ENCODE results near the gene DCP1B.

DCP1B gene

DNA sequence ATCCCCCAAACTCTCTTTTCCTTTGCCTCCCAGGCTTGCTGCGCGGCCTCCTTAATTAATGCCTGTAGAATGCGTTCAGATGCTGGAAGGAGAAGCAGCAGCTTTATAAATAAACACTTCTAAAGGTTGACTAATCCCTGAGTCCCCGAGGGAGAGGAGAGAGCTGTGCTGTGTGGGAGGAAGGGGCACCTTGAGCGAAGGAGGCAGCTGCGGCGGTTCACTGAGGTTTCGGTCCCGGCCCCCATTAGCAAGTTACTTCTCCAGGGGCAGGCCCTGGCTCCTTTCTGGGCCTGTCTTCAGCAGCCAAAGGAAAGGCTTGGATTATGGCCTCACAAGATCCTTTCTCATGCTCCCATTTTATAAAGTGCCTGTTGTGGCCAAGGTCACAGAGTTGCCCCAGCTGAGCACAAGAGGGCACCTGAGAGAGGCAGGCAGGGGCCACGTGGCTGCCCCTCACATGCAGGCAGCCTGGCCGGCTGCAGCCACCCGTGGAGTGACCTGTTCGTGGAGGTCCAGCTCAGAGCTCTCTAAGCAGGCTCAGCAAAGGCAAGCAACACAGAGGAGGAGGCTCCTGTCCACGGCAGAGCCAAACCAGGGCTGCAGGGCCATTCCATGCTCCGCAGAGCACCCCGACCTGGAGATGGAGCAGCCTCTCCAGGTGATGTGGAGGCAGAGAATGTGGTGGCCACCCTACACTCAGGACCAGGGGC lies 70.8 kb downstream of the DCP1B start:
- DNase-seq, result no peak

DNA sequence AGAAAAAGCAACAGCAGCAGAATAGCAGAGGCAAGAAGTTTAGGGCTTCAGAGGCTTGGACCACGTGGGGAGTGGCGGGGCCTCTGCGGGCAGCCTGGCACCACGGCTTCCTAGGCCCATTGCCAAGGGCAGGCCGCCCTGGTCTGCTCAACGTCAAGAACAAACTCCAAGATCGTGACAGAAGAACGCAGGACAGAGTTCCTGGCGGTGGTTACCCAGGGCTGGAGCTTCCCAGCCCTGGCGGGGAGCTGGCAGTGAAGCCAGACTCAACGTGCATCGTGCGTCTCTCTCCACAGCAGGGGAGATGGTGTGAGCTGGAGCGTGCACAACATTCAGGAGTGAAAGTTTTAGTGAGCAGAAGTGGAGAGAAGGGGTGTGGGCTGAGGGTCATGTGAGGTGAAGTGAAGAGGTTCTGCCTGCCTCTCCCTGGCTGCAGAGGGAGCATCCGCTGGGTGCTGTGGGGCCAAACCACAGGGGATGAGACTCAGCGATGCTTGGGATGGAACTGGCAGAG lies 71.9 kb downstream of the DCP1B start:
- no peak for DNase-seq

DNA sequence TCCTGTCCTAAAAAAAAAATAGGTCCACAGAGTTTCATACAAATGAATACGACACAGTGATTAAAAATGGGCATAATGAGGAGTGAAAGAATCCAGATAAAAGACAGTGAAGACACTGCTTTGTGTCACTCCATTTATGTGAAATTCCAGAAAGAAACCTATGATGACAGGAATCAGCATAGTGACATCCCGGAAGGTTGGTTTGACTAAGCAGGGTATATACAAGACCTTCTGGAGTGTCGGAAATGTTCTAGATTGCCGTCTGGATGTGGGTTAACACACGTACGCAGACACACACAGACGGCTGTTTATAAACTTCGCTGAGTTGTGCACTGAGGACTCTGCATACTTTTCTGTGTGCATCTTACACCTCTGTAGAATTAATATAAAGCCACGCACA lies 72.6 kb downstream of the DCP1B start:
- DNase-seq, result no peak

GRCh38 chr12:1930803-1931597 lies 73.3 kb downstream of the DCP1B start:
- no peak for DNase-seq

DNA sequence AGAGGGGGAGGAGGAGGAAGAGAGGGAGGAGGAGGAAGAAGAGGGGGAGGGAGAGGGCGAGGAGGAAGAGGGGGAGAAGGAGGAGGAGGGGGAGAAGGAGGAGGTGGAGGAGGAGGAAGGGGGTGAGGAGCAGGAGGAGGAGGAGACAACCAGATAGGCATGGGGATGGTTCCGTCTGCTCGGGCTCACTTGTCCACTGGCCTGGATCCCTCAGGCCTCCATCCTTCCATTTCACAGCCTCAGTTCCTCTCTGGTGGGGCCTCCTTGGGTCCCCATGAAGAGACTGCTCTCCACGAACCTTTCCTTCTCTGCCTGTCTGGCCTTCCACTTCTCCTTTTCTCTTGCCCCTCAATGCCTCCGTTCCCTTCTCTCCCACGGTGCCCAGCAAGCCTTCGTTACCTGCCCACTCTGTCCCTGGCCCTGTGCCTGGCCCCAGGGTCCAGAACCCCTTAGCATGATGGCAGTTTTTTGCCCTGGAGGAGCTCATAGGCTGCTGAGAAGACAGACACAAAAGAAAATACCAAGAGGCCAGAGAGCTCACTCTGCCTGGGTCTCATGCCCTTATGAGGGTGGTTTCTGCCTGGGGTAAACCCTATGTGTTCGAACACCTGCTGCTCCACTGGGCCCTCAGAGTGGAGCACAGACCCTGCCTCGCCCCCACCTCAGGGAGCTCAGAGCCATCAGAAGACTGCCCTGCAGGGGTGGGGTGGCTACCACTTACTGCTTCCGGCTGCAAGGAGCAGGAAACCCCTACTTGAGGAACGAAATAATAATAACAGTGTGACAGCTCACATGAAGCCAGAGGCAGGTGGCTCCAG lies 74.1 kb downstream of the DCP1B start:
- DNase-seq, result no peak

DNA sequence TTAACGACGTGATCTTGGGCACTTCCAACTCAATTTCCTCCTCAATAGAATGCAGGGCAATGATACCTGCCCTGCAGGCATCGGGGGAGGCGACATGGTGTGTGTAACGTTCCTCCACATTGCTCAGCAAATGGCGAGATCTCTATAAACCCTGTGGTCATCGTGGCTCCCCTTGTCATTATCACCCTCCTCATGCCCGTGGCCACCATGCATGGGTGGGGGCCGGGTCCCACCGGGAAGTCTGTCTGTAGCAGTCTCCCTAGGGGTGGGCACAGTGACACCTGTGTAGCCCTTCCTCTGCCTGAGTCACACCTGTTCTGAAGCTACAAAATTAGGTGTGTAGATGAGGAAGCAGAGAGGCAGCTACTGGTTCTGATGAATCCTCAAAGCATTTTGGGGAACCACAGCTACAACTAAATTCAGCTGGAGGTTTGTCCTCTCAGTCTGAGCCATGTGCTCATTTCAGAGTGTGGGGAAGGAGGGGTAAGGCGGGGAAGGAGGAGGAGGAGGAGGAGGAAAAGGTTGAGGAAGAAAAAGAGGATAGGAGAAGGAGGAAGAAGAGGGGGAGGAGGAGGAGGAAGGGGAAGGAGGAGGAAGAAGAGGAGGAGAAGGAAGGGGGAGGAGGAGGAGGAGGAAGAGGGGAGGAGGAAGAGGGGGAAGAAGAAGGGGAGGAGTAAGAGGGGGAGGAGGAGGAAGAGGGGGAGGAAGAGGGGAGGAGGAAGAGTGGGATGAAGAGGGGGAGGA lies 74.8 kb downstream of the DCP1B start:
- no peak for DNase-seq

DNA sequence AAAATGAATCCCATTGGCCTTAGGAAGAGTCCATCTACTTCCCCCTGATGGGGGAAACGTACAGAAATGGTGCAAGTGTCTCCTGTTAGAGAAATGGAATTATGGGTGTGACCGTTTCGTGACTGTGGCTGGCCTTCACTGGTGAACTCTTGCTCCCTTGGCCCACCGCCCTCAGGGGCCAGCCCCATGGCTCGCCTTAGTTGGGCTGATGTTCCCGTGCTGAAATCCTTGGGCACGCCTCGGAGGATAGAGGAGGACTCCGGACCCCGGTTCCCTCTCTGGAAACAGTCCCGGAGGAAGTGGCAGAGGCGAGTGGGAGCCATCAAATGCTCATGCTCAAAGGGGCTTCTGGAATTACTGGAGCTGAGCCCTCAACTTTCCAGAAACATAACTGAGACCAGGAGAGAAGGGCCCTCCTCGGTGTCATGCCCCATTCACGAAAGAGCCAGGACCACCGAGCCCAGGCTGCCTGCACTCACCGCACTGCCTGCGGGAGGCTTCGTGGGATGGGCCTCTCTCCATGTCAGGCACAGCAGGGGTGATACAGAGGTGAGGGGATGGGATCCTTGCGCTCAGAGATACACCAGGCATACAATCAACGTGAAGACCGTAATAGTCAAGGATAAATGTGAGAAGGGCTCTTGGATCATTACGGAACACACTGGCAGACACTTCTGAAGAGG lies 75.7 kb downstream of the DCP1B start:
- no peak for DNase-seq

GRCh38 chr12:1927751-1928351 lies 76.4 kb downstream of the DCP1B start:
- DNase-seq, result no peak

DNA sequence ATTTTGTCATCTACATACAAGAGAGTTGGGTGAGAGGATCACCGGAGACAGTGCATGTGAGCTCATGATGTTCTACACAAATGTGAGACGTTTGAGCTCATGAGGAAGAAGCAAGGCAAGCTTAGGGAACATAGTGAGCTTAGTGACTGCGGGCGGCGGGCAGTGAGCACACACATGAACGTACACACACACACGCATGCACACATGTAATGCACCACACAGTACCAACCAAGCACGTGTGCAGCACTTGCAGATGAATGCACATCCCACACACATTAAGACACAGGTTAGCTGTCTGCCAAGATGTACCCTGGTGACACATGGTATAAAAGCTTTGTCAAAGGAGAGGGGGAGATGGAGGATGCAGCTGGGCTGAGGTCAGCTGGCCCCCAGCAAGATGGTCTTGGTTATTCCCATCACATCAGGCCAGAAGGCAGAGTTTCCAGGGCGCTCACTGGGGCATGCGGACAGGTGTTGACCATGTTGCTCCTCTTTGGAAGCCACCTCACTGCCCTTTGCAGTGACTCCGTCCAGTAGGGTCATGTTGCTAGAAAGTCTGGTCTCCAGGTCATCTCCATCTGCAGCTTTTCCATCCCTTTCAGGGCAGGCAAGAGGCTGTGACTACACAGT lies 77.1 kb downstream of the DCP1B start:
- no peak for DNase-seq

- DNase-seq, result no peak
Observed at GRCh38 chr12:1926251-1926657, 78.0 kb downstream of the DCP1B start.

DNA sequence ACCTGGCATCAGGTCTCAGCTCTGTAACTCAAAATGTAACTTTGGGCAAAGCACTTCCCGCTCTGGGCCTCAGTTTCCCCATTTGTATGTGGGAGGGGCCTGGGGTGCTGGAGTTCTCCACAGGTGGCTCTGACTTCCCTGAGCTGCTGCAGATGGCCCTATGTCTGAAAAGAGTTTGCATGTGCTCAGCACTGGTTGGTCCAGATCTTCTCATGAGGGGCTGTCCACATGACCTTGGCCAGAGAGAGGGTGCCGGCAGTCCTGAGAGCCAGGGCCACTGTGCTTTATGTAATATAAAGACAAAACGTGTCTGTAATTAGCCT lies 78.6 kb downstream of the DCP1B start:
- DNase-seq, result no peak

GRCh38 chr12:1924996-1925683 lies 79.1 kb downstream of the DCP1B start:
- no peak for DNase-seq

DNA sequence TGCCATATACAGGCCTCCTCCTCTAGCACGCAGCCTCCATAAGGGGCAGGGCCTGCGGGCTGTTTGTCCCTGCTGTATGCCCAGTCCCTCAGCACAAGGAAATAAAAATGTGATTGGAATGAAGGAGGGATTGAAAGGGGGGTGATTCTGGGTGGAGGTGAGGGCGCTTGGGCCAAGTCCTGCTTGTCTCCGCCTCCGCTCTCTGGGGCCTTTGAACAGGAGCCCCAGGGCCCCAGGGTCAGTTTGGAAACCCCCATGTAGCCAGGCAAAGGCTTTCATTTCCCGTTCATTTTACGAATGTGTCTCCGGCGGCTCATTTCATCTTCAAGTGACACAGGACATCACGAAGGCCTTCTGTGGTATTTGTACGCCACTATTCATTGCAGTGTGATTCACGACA lies 81.3 kb downstream of the DCP1B start:
- no peak for DNase-seq

- DNase-seq, result no peak
Observed at GRCh38 chr12:1922075-1922709, 82.1 kb downstream of the DCP1B start.

GRCh38 chr12:1920971-1921370 lies 83.3 kb downstream of the DCP1B start:
- peak; percentile 7 for DNase-seq

DNA sequence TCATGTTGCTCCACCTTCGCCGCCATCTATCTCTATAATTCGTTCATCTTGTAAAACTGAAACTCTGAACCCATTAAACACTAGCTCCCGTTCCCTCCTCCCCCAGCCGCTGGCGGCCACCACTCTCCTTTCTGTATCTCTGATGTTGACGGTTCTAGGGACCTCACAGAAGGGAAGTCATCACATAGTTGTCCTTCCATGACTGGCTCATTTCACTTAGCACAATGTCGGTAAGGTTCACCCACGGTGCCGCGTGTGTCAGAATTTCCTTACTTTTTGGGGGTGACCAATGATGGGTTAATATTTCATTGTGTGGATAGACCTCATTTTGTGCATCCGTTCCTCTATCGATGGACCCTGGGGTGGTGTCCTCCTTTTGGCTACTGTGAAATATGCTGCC lies 83.8 kb downstream of the DCP1B start:
- DNase-seq, result no peak

DNA sequence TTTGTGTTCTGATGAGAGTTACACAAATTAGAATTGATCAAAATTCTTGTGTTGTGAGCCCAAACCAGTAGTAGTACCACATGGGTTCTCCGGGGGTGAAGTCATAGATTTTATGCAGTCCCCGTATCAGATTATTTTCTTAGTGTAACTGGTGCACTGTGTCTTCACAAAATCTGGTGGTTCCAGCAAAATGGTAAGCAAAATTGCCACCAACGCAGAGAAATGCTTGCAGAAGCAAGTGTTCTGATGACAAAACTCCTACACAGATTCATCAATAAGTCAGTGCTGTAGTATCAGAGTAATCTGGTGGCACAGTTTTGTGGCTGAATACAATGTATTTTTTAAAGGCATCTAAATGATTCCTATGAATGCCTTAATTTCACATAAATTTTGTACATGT lies 84.5 kb downstream of the DCP1B start:
- DNase-seq, result no peak

- DNase-seq, result no peak
Observed at GRCh38 chr12:1919284-1919683, 85.0 kb downstream of the DCP1B start.

- no peak for DNase-seq
Observed at GRCh38 chr12:1918884-1919236, 85.4 kb downstream of the DCP1B start.
